ENCODE measurements around the gene NECTIN1.

The NECTIN1 gene

DNA sequence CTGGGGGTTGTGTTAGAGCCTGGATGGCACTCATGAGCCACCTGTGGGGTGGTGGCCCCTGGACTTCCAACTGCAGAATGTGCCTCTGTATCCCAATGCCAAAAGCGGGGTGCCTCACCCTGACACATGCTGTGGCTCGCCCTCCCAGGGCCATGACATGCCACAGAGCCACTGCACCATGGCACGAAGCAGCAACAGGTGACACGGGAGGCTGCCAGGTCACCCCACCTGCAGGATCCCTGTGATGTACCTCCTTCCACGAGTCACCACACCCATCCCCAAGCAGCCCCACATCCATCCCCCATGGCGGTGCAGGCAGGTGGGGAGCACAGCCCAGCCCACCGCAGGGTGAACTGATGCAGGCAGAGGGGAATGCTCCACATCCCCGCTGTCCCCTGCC lies 14.8 kb downstream of the NECTIN1 start:
- peak overlapping the region; percentile 70 for H3K4me2 ChIP-seq
- peaks cover 3% of the 10 kb centered on the region; the same call in 1 of the 2 replicates for H3K36me3 ChIP-seq
- H3K9me3 ChIP-seq: no peaks in the 10 kb centered on the region
- H3K27ac ChIP-seq: peak overlapping the region; percentile 59
- TF ChIP-seq Cebpa-rat (IDR thresholded peaks at IDR 0.05): no peak
- peaks cover 90% of the 10 kb centered on the region for H3K4me1 ChIP-seq
- no peak overlapping the region for H3K9ac ChIP-seq
- no peaks in the 10 kb centered on the region for H3K27me3 ChIP-seq
- H3K4me3 ChIP-seq: no peak overlapping the region
- H4K20me1 ChIP-seq: peaks cover 95% of the 10 kb centered on the region

DNA sequence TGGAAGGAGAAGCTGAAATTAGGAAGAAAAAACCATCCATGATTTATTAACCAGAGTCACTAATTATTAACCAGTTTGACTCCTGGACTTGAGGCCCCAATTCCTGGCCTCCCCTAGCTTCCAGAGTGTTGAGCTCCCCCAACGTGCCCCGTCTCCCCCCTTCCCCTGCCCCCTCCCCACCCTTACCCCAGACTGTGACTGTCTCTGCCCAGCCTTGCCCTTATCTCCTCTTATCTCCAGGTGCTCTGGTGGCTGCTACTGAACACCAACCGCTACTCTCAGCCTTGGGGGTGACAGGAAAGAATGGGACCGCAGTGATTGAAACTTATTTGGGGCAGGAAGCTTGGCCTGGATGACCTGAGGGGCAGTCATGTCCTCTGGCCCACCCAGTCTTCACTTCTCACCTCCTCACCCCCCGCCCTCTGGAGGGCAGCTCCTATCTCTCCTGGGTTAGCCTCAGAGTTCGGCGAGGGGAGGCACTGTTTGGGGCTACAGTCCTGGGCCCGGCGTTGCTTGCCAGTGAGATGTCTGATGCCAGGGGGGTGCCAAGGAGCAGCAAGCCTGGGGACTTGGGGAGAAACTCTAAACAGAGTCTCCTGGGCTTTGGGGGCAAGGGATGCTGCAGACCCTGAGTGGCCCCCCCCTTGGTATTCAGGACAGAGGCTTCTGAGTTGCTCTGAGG lies 15.5 kb downstream of the NECTIN1 start:
- no peaks in the 10 kb centered on the region for H3K27me3 ChIP-seq
- H3K36me3 ChIP-seq: no peaks in the 10 kb centered on the region; the same call in 1 of the 2 replicates
- TF ChIP-seq Cebpa-rat (IDR thresholded peaks at IDR 0.05): no peak
- H3K4me3 ChIP-seq: no peak overlapping the region
- H3K4me1 ChIP-seq: peaks cover 97% of the 10 kb centered on the region
- H3K27ac ChIP-seq: peak overlapping the region; percentile 59
- H3K9ac ChIP-seq: 0 out of 2 replicates have a peak overlapping the region, but pooled peaks have one; percentile 41
- H3K9me3 ChIP-seq: no peaks in the 10 kb centered on the region
- peaks cover 95% of the 10 kb centered on the region for H4K20me1 ChIP-seq
- peak overlapping the region; percentile 76 for H3K4me2 ChIP-seq

DNA sequence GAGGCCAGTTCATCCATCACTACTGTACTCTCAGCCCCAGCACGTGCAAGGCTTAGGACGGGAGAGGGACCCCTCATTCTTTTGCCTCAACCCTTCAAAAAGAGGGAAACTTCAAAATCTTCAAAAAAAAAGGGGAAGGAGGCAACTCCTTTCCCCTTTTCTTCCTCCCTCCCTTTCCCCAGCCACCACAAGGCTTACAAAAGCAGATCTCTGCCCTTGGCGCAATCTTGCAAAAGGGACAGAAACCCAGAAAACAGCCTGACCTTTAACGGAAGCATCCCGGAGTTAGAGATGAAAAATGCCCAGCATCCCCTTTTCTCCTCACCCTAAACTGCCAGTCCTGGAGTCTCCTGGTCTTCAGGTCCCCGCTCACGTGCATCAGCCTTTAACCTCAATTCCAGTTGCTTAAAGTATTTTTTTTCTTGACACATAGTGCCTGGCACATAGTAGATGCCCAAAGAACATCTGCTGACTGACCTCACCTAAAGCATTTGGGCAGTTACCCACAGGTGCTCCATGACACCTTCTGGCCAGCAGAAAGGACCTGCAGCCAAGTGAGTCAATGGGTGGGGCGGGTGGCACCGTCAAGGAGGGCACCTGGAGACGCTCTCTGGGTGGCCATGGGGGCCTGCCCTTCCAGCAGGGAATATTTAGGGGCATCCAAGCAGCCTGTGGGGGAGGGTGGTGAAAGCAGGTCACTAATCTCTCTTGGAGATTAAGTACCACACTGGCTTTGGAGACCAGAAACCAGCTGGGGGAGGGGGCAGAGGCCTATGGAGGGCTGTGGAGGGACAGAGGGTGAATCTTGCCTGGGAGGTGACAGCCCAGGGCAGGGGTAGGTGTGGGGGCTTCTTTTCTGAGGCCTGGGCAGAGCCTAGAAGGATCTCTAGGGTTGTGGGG lies 16.3 kb downstream of the NECTIN1 start:
- no peaks in the 10 kb centered on the region; the same call in 1 of the 2 replicates for H3K36me3 ChIP-seq
- H3K4me2 ChIP-seq: peak overlapping the region; percentile 76
- no peak for TF ChIP-seq Cebpa-rat (IDR thresholded peaks at IDR 0.05)
- no peak overlapping the region for H3K4me3 ChIP-seq
- peaks cover 95% of the 10 kb centered on the region for H4K20me1 ChIP-seq
- H3K4me1 ChIP-seq: peaks cover 97% of the 10 kb centered on the region
- H3K9me3 ChIP-seq: no peaks in the 10 kb centered on the region
- H3K9ac ChIP-seq: no peak overlapping the region
- peak overlapping the region; percentile 55 for H3K27ac ChIP-seq
- no peaks in the 10 kb centered on the region for H3K27me3 ChIP-seq

DNA sequence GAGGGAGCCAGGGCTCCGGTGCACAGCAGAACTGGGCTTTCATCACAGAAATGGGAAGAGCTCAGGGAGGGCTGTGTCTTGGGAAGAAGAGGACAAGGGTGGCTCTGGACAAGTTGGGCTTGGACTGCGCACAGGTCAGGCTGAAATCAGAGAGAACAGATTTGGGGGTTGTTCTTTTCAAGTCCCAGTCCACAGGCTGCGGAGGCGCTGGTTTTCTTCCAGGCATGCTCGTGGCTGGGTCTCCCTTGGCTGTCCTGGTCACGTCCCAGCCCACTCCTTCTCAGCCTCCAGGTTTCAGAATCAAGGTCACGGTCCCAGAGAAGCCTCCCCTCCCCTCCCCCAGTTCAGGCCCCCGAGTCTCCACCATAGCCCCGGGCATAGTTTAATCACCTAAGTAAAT lies 17.0 kb downstream of the NECTIN1 start:
- no peak for TF ChIP-seq Cebpa-rat (IDR thresholded peaks at IDR 0.05)
- Histone ChIP-seq H3K4me2 (peak overlapping the region; percentile 76), H3K27ac (0 out of 2 replicates have a peak overlapping the region, but pooled peaks have one; percentile 11)

DNA sequence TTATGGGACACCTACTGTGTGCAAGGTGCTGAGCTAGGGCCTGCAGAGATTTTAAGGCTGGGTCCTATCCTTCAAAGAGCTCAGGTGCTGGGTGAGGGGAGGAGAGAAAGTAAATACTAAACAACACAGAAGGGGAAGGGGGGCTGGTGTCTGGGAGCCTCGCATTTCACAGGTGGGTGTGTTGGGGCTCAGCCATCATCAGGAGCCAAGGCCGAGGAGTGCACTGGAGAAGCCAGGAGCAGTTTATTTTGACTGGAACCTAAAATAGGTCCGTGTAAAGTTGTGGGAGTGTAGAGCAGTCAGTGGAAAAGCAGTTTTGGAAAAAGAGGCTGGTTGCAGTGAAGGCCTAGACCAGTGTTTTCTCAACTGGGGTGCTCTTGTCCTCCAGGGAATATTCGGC lies 17.5 kb downstream of the NECTIN1 start:
- Histone ChIP-seq H3K27me3 (no peaks in the 10 kb centered on the region), H3K9me3 (no peaks in the 10 kb centered on the region), H3K9ac (no peak overlapping the region), H4K20me1 (peaks cover 95% of the 10 kb centered on the region), H3K27ac (peak overlapping the region; percentile 11; the same call in 1 of the 2 replicates), H3K4me3 (no peak overlapping the region), H3K36me3 (no peaks in the 10 kb centered on the region; the same call in 1 of the 2 replicates), H3K4me1 (peaks cover 84% of the 10 kb centered on the region), H3K4me2 (peak overlapping the region; percentile 76)
- TF ChIP-seq Cebpa-rat (IDR thresholded peaks at IDR 0.05): no peak

More for the DNA sequence above, 17.0 kb downstream of the NECTIN1 start:
- H4K20me1 ChIP-seq: peaks cover 95% of the 10 kb centered on the region
- no peaks in the 10 kb centered on the region; the same call in 1 of the 2 replicates for H3K36me3 ChIP-seq
- H3K9me3 ChIP-seq: no peaks in the 10 kb centered on the region
- no peak overlapping the region for H3K9ac ChIP-seq
- H3K4me1 ChIP-seq: peaks cover 90% of the 10 kb centered on the region
- no peak overlapping the region for H3K4me3 ChIP-seq
- H3K27me3 ChIP-seq: no peaks in the 10 kb centered on the region

DNA sequence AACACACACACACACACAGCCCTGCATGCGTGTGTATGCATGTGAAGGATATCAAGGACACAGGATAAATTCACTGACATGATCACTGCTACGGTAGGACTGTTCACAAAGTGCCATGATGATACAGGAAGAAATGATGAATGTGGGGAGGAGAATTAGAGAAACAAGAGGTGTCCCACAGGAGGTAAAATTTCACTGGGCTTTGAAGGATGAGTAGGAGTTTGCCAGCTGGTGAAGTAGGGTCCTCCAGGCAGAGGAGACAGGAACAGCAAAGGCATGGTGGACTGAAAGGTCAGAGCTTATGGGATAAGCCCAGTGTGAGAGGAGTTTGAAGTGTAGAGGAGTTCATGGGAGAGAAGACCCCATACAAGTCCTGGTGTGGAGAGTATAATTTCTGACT lies 18.6 kb downstream of the NECTIN1 start:
- Histone ChIP-seq H4K20me1 (peaks cover 95% of the 10 kb centered on the region), H3K4me2 (peak overlapping the region; percentile 76), H3K4me3 (no peak overlapping the region), H3K9me3 (no peaks in the 10 kb centered on the region), H3K4me1 (peaks cover 75% of the 10 kb centered on the region), H3K9ac (no peak overlapping the region), H3K27me3 (no peaks in the 10 kb centered on the region), H3K27ac (no peak overlapping the region), H3K36me3 (peaks cover 2% of the 10 kb centered on the region; the same call in 1 of the 2 replicates)
- TF ChIP-seq Cebpa-rat (IDR thresholded peaks at IDR 0.05): no peak

DNA sequence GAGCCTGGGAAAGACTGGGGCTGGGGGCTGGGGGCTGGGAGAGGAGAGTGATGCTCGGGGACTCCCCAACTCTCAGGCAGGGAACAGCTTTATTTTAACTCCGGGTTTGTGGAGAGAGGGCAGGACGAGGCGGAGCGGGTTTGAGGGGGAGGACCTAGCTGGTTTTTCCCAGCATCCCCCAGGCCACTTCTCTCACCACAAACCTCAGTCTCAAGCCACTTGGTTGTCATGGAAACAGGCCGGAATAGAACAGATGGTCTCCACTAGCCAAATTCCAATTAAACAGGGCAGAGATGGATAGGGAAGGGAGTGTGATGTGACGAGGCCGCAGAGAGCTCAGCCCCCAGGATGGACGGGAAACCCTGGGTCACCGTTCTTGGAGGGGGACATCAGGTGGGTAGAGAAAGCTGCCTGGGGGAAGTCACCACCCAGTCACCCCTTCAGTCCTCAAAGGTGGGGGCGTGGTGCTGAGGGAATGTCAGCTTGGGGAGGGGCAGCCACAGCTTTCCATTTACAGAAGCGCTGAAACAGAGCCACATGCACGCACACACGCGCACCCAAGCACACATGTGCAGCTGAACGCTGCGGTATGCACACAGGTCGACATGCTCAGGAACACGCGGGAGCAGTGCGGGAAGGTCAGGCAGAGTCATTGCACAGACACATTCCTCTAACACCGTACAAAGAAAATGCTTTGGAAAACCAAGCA lies 19.2 kb downstream of the NECTIN1 start:
- H3K27me3 ChIP-seq: no peaks in the 10 kb centered on the region
- TF ChIP-seq Cebpa-rat (IDR thresholded peaks at IDR 0.05): no peak
- H4K20me1 ChIP-seq: peaks cover 95% of the 10 kb centered on the region
- 0 out of 2 replicates have a peak overlapping the region, but pooled peaks have one; percentile 9 for H3K4me3 ChIP-seq
- no peak overlapping the region for H3K9ac ChIP-seq
- peak overlapping the region; percentile 76 for H3K4me2 ChIP-seq
- H3K36me3 ChIP-seq: peaks cover 8% of the 10 kb centered on the region; the same call in 1 of the 2 replicates
- peaks cover 69% of the 10 kb centered on the region for H3K4me1 ChIP-seq
- no peaks in the 10 kb centered on the region for H3K9me3 ChIP-seq
- peak overlapping the region; percentile 64 for H3K27ac ChIP-seq

DNA sequence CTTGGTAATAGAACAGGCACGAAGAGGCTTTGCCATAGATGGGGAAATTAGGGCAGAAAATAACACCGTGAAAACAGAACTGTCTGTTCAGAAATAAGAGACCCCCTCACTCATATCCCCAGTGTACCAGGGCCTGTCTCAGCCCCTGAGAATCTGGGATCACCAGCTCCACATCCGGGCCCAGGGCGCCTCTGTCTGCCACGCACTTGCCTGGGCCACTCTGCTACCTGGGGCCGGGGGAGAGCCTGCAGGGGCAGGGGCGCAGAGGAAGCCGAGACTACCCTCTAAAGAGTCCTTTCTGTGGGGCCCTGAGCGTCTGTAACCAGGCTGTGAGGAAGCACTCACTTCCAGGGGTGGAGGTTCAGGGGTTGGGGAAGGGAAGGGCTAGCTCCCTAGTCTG lies 19.8 kb downstream of the NECTIN1 start:
- Histone ChIP-seq H3K9ac (no peak overlapping the region), H3K4me1 (peaks cover 64% of the 10 kb centered on the region), H3K4me2 (peak overlapping the region; percentile 76), H3K9me3 (no peaks in the 10 kb centered on the region), H3K4me3 (0 out of 2 replicates have a peak overlapping the region, but pooled peaks have one; percentile 9), H3K36me3 (peaks cover 10% of the 10 kb centered on the region; the same call in 1 of the 2 replicates), H4K20me1 (peaks cover 98% of the 10 kb centered on the region), H3K27me3 (no peaks in the 10 kb centered on the region), H3K27ac (peak overlapping the region; percentile 64)
- TF ChIP-seq Cebpa-rat (IDR thresholded peaks at IDR 0.05): no peak

DNA sequence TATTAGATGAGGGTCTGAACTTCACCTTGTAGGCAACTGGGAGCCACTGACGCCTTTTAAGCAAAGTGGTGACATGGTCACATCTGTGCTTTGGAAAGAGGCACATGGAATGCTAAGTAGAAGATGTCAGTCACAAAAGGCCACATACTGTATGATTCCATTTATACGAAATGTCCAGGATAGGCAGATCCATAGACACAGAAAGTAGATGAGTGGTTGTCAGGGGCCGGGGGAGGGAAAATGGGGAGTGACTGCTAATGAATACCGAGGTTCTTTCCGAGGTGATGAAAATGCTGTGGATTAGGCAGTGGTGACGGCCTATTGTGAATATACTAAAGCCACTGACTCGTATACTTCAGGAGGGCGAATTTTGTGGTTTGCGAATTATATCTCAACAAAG lies 20.6 kb downstream of the NECTIN1 start:
- Histone ChIP-seq H3K27ac (no peak overlapping the region), H4K20me1 (peaks cover 98% of the 10 kb centered on the region), H3K4me3 (no peak overlapping the region), H3K4me2 (peak overlapping the region; percentile 76), H3K4me1 (peaks cover 62% of the 10 kb centered on the region), H3K27me3 (no peaks in the 10 kb centered on the region), H3K9ac (no peak overlapping the region), H3K9me3 (no peaks in the 10 kb centered on the region), H3K36me3 (peaks cover 14% of the 10 kb centered on the region; the same call in 1 of the 2 replicates)
- no peak for TF ChIP-seq Cebpa-rat (IDR thresholded peaks at IDR 0.05)

Measured in BLaER1 (cell line).